Stimulated activated CD8-positive, alpha-beta memory T cell treated with anti-CD3 and anti-CD28 coated beads, Interleukin-15, amount 100 ng/mL, for 48 hours (primary cell): Measurements from ENCODE around the gene SRRM4.
"Not testable (repeated sequence)": the region's sequence is repeated elsewhere in the genome, so short reads cannot be mapped to it uniquely, and the experiment has no call there.

Experiments
- DNase-seq, 2 donors: peaks; one replicate each; pipeline ENCODE4 v3.0.0-alpha.2; 2020; ENCODE audit warnings: low read depth in 2 of 2

Gene SRRM4, protein sequence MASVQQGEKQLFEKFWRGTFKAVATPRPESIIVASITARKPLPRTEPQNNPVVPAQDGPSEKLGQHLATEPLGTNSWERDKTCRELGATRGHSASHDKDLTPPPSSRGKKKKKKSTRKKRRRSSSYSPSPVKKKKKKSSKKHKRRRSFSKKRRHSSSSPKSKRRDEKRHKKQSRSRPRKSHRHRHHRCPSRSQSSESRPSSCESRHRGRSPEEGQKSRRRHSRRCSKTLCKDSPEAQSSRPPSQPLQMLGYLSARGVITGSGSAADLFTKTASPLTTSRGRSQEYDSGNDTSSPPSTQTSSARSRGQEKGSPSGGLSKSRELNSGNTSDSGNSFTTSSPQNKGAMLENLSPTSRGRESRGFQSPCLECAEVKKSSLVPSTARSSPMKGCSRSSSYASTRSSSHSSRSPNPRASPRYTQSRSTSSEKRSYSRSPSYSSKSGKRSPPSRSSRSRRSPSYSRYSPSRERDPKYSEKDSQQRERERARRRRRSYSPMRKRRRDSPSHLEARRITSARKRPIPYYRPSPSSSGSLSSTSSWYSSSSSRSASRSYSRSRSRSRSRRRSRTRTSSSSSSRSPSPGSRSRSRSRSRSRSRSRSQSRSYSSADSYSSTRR

DNA sequence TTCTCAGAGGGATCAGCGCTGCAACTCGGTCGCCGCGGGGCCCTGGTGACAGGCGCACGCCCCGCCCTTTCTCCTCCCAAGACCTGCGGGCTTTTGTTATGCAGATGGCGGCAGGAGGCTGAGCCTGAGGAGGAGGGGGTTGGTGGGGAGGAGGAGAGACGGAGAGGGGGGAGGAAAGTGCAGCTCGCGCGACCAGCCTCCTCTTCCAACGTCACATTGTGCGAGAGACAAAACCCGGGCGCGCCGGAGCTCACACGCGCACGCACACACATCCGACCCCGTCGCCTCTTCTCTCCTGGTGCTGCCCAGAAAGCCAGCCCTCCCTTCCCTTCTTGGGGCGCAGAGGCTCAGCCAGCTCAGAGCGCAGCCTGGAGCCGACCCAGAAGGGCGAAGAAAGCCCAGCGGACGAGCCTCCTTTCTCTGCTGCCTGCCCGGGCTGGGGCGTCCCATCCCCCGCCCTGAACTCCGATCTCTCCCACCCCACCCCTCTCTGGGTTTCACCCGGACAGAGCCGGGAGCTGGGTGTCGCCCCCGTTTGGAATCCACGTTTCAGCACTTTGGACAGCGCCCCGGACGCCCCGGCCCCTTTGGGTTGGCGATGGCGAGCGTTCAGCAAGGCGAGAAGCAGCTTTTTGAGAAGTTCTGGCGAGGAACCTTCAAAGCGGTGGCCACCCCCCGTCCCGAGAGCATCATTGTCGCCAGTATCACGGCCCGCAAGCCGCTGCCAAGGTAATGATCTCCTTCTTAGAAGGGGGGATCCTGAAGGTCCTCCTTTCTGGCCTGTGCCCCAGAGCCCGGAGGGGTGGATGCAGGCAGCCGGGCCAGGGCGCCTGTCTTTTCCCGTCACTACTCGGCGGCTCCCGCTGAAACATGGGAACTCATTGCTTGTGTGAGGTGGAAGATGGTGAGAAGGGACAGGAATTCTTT lies at the start of gene SRRM4:
SRRM4 (plus strand) TSS at position 257 of the 927 bp plus-strand sequence; CDS start at position 599, 342 bp downstream.
- no peak for DNase-seq

DNA sequence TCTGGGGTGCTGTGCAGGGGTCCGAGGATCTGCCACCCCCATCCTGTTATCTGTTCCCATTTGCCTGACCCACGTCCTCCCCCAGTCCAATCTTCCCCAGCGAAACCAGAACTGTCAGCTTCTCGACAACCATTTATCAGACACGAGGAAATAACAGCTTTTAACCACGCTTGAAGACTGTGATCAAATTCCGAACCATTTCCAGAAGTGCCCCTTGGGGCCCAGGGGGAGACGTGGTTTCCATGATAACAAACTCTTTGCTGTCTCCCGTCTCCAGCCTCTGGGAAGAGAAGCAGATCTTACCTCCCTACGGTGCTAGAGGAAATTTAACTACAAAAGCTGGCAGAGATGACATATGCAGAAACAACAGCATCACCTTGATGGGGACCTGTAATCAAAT lies 35.1 kb upstream of the SRRM4 start:
- DNase-seq: no peak

DNA sequence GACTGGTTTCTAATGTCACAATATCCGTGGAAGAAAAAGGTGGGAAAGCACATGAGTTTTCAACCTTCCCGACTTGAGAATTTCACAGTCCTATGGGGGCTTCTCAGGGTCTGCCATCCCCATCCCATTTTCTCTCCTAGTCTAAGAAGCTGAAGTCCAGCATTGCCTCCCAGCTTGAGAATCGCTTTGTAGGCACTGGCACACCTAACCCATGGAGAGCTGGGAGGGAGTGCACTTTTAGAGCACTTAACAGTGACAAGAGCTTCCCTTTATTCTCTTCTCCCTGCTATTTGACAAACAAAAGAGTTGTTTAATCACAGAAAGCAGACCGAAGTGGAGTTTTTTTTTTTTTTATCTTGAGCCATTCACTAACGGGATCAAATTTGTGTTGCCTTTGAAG lies 22.8 kb upstream of the SRRM4 start:
- no peak for DNase-seq

DNA sequence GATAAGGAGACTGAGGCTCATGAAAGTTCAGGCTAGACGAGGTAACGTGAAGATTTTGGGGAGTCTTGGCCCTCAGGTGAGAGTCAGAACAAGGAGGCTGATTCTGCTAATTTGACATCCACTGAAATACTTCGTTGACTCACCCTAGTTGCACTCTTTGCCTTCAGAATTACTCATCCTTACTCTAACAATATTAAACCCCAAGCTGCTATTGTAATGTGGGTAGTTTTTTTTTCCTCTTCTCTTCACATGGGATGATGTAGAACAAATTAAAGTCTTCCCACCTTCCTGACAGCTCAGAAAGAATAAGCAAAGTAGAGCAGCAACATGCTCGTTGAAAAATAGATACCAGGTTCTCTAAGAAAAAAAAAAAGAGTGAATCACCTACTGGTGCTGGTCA lies 22.0 kb upstream of the SRRM4 start:
- no peak for DNase-seq

DNA sequence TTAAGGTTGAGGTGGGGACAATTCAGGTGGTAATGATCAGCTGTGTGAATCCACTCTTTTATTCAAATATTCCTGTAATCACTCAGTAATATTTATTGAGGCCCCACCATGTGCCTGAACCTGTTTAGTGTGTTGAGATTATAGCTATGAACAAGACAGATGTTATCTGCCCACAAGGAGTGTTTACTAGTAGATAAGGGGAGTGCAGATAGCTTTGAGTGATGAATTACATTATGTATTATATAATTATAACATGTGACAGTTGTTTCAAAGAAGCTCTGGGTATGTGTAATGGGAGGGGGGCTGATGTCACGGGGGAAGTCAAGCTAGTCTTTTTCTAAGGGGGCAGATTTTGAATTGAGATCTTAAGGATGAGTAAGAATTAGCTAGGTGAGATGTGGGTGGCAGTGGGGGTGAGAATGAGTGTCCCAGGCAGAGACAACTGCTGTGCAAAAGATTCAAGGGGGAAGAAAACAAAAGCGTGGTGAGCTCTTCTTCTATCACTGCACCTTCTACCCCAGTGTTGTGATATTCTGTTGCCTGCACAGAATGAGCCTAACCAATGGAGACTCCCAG lies 21.3 kb upstream of the SRRM4 start:
- DNase-seq: no peak

DNA sequence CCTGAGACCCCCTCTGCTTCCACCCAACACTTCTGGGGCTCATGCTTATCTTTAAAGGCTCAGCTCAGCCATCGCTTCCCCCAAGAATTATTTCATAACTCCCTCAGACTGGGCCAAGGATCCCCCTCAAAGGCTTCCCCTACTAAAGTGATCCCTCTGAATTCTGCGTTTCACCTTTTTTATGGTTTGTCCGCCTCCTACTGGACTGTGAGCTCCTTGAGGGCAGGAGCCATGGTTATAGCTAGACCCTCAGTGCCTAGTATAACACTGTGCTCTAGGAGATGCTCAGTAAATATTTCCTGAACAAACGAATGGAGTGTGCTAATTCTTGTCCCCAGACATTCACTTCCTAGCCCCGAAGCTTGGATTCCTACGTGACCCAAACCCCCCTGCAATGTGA lies 20.5 kb upstream of the SRRM4 start:
- DNase-seq: no peak

DNA sequence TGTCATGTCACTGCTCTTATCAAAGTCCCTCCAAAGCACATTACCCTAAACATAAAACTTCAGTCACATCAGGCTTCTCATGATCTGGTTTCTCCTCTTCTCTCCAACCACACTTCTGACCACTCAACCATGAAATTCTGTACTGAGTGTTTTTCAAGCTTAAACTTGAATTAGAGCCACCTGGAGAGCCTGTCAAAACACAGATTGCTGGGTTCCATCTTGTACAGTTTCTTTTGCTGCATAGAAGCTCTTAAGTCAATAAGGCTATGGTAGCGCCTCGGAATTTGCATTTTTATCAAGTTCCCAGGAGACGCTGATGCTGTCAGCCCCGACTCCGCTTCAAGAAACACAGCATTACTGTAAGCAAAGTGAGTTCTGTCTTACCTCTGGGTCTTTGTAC lies 16.4 kb upstream of the SRRM4 start:
- DNase-seq: no peak

DNA sequence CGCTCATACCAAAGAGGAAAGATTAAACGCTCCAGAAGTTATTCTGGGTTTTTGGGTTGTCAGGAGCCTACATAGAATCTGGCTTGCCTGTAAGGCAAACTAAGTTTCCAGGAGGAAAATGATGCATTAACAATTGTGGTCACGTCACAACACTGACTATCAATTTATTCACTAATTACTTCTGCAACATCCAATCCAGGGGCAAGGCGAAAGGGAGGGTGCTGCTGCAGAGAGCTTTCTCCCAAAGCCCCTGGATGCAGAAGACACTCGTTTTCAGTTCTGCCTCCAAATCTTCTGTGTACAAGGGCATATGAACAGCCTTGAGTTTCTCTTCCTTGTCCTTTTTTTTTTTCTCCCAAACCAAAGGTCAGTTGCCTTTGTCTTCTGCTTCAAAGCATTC lies 10.5 kb upstream of the SRRM4 start:
- no peak for DNase-seq

DNA sequence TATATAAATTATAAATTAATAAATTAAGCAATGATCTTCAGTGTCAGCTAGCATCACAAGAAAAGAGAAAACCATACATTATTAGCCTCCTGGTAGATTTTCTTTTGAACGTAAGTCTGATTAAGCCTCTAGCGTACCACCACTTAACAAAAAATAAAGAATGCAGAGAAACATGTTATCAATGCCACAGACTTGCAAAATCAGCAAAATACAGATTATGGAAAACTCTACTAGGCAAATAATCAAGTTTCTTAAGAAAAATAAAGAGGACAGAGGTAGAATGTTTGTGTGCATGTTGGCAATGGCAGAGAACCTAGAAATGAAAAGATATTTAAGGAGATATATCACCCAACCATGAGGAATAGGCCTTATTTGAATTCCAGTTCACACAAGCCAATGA lies 8.4 kb upstream of the SRRM4 start:
- DNase-seq: no peak

DNA sequence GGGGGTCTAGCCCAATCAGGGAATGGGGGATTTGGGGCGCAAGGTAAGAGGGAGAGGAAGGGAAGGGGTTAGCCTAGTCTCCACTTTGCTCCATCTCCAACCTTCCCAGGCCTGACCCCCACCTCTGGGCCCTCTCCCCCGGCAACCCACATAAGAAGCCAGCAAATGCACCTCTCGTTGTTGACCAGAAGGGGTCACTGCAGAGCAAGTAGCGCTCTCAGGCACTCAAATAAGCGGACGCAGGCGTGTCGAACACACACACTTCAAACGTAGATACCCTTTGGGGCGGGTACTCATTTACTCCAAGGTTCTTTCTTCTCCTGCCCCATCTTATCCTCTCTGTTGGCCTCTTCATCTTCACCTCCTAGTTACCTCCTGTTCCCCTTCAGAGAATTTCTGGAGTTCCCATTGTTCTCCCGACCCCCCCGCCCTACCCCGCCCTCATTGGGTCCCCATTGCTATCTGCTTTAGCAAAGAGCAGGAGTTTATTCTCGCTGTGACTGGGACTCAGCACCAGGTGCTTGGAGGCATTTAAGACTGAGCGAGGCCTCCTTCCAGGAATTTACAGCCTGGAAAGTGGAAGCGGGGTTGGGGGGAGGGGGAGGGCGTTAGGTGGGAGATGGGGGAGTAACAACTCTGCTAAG lies 1.5 kb upstream of the SRRM4 start:
- no peak for DNase-seq

DNA sequence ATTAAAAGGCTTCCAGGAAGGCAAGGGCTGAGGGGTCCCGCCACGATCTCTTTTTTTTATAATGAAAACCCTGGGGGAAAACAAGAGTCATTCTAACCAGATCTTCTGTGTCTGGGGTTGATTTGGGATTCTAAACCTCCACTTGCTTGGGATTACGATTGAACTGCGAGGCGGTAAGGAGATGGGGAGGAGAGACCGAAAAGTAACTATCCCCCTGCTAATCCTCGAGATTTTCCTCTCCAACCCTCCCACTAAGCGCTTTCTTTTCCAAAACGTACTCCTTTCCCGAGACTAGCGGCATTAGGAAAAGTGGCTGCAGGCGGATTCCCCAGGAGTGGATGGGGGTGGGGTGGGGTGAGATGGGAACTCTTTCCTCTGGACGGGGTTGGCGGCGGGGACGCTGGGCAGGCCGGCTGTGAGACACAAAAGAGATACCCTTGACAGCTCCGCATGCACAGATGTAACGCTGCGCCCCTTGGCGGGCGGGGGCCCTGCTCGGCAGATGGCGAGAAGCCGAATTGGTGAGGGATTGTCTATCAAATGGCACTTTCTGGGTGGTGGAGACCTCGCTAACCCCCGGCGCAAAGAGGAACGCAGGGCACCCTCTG lies 830 bp upstream of the SRRM4 start:
- no peak for DNase-seq

DNA sequence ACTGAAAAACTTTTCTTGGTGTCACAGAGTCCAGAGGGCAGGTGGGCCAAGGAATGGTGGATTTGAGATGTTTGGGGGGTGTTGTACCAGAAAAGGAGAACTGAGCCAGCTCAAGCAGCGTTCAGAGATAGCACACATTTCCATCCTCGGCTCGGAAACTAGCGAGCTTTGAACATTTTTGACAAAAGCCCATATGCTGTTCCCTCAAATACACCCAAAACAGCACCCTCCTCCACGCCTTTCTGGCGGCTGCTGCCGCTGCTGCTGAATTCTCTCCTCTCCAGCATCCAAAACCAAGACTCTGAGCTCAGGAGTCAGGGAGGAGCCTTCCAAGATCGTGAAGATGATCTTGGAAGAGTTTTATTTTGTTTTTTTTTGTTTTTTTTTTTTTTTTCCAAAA lies 961 bp downstream of the SRRM4 start:
- DNase-seq: no peak

DNA sequence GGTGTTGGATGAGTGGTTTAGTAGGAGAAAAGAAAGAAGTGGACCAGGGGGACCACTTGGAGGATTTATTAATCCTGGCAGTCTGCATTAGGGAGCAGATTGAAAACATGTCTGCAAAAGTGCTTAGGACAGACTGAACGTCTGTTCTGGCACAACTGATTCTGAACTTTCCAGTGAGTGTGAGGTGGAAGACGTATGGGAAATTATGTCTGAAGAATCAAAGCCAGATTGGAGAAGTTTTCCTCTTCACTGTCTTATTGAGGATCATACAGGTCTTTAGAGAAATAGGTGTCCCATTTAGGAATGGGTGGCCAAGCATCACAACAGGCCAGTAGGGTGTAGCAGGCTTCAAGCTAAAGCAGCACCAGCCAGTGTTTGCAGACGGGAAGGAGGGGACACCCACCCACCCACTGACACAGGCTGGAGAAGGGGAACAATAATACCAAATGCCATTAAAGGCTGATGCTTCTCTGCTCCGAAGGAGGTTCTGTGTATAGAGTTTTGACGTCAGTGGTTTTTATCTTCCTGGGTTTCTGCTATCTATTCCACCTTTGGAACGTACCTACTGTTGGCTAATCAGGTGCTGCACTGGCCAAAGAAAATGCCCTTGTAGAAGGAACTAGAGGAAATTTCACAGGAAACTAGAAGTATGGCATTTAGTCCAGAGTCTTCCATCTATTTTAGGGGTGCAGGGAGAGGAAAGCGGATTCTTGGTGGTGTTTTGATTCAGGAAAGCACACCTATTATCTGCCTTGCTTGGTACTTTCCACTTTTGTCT lies 1.8 kb downstream of the SRRM4 start:
- DNase-seq: no peak

DNA sequence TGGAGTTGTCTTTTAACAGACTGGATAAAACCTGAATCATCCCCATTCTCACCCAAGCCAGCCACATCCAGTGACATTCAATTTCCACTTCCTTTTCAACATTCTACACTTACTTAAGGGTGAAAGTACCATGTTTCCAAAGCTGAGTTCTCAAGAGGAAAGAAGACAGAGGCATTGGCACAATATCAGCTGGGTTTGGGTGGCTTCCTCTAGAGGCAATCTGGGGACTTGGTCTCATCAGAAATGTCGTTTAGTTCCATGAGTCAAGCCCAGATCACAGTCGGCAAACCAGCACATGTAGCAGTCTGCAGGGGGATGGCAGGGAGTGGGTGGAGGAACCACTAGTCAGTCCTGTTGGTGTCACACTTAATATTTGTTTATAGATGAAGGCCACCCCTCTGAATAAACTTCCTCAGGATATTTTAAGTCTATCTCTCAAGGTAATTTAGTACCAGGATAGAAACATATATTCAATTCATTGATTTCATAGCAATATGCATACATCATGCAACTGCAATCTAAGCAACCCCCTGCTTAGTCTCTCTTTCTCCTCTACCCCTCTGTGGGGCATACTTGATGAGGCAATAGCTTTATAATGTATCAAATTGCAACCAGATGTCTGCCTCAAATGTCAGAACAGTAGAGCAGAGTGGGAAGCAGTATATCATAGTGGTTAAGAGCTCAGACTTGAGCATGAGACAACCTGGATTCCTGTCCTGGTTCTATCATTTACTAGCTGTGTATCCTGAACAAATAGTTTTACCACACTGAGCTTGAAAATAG lies 3.0 kb downstream of the SRRM4 start:
- DNase-seq: no peak

DNA sequence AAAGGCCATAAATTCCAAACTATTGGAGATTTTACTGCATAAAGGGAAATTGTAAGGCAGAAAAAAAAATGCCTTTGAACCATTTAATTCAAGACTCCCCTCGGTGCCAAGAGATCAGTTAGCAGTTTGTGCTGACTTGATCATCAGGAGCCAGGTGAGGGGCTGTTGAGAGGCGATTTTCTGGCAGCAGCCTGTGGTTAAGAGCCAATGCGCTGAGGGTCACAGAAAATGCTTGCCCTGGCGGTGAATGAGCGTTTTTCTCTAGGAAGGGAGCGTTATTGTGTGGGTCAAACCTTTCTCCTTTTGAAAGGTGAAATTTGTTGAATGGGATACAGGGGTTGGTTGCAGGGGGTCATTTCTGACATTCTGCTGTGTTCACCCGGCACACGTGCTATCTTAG lies 4.7 kb downstream of the SRRM4 start:
- no peak for DNase-seq

DNA sequence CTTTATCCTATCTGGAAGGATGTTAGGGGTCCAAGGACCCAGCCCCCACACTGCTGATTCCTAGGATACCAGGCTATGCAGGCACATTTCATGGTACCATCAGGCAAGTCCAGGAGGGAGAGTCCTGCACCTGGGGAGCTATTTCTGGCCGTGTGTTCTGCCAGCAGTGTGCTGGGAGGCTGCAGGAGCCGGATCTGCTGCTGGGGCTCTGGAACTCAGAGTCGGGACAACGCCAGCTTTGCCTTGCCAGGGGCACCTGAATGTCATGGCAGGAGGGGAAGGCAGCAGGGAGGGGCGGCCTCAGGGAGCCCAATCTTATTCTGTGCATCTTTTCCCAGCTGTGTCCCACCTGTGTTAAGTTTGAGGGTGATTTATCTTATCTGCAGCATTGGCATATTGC lies 17.8 kb downstream of the SRRM4 start:
- no peak for DNase-seq

DNA sequence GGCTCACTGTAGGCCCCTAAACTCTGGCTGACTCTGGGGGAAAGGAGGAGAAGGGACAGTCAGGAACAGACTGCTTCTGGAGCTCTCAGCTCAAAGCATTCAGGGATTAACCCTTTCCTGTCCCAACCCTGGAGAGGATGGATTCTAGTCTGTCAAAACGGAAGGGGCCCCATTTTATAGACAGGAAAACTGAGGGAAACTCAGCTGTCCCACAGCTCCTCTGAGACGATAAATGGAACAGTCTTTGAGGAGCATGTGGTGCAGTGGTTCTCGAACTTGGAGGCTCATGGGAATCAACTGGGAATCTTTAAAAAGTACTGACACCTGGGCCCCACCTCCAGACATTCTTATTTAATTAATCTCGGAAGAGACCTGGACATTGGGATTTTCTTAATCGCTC lies 23.7 kb downstream of the SRRM4 start:
- no peak for DNase-seq

DNA sequence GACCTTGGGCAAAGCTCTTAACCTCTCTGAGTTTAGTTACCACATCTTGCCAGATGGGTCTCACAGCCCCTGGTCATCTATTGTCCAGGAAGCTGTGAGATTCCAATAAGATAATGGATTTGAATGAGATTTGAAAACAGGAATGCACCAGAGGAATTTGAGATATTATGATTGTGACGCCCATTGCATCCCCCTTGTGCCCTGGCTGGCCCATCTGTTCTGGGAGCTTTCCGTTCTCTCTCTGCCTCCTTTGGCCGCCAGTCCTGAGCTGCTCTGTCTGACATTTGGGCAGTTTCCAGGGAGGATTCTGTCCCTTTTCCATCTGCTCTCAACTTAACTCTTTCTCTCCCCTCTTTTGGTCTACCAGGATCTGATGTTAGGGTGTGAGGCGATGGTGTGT lies 24.6 kb downstream of the SRRM4 start:
- DNase-seq: no peak

DNA sequence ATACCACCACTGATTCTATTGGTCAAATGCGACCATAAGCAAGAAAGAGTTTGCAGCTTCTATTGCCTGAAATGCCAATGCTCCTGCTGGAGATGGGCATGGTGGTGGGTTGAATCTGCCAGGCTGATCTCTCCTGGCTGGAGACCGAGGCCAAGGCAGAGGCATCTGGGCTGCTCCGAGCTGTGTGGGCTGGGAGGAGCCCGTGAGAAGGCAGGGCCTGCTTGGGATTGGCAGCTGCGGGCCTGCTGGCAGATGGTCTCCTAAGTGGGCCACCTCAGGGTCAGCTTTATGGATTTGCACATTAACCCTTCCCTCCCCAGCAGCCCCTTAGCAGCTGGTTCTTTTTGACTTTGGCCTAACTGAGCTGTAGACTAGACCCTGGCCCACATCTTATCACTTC lies 25.4 kb downstream of the SRRM4 start:
- DNase-seq: no peak

DNA sequence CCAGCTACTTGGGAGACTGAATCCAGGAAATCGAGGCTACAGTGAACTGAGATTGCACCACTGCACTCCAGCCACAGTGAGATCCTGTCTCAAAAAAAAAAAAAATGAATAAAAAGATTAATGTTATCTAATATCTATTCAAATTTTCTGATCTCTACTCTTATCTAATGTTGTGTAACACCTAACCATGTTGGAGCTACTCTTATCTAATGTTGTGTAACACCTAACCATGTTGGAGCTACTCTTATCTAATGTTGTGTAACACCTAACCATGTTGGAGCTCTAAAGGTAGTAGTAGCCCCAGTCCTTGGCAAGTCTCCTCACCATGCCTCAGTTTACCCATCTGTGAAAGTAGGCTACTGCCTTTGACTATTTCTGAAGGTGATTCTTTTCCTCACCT lies 26.9 kb downstream of the SRRM4 start:
- DNase-seq: not testable (repeated sequence)
